BLaER1 treated with 17β-estradiol and CSF1 and Interleukin-3, amounts not matched to agents 10 nM and 100 nM (cell line): ENCODE measurements around the gene ARID1B.
"Not testable (repeated sequence)": the region's sequence is repeated elsewhere in the genome, so short reads cannot be mapped to it uniquely, and the experiment has no call there.

ENCODE experiments used
- H3K27ac ChIP-seq, 11 experiments: shearing (Covaris generic); formaldehyde crosslinking; 2 replicates each; pipeline ENCODE4 v1.8.1; 2022
- H3K27me3 ChIP-seq, 11 experiments: shearing (Covaris generic); formaldehyde crosslinking; 2 replicates each; pipeline ENCODE4 v1.8.1; 2022
- H3K36me3 ChIP-seq, 11 experiments: shearing (Covaris generic); formaldehyde crosslinking; 2 replicates each; pipeline ENCODE4 v1.8.1; 2022
- H3K4me1 ChIP-seq, 10 experiments: shearing (Covaris generic); formaldehyde crosslinking; 2 replicates each; pipeline ENCODE4 v1.8.1; 2022
- H3K4me2 ChIP-seq, 11 experiments: shearing (Covaris generic); formaldehyde crosslinking; 2 replicates each; pipeline ENCODE4 v1.8.1; 2022
- H3K4me3 ChIP-seq, 10 experiments: shearing (Covaris generic); formaldehyde crosslinking; 2 replicates each; pipeline ENCODE4 v1.8.1; 2022
- H3K9ac ChIP-seq, 11 experiments: shearing (Covaris generic); formaldehyde crosslinking; 2 replicates each; pipeline ENCODE4 v1.8.1; 2022
- H3K9me3 ChIP-seq, 11 experiments: shearing (Covaris generic); formaldehyde crosslinking; replicated peaks in 1 of 11; 2 replicates each; pipeline ENCODE4 v1.8.1; 2022
- H4K20me1 ChIP-seq, 11 experiments: shearing (Covaris generic); formaldehyde crosslinking; 2 replicates each; pipeline ENCODE4 v1.8.1; 2022
- Cebpa-rat ChIP-seq, 11 experiments: shearing (Covaris generic); IDR thresholded peaks; 2 replicates each; pipeline ENCODE4 v1.8.1; 2022

Gene ARID1B

GRCh38 chr6:156943816-156944215, 166.6 kb downstream of the ARID1B start:
- H3K4me3 ChIP-seq = no peak overlapping the region
- no peak for TF ChIP-seq Cebpa-rat (IDR thresholded peaks at IDR 0.05)
- no peak overlapping the region for H3K9ac ChIP-seq
- no peak overlapping the region for H3K4me2 ChIP-seq
- H3K27me3 ChIP-seq = no peaks in the 10 kb centered on the region
- no peak overlapping the region for H3K27ac ChIP-seq
- H3K9me3 ChIP-seq = no peaks in the 10 kb centered on the region
- peaks cover 50 to 99% (median 97%) of the 10 kb centered on the region in 11 experiments for H4K20me1 ChIP-seq
- H3K4me1 ChIP-seq = peaks cover 0 to 13% (median 0%) of the 10 kb centered on the region in 10 experiments; a peak in 2 of 20 replicates
- peaks cover 0 to 8% (median 0%) of the 10 kb centered on the region in 11 experiments; a peak in 2 of 22 replicates for H3K36me3 ChIP-seq

- H3K4me3 ChIP-seq = no peak overlapping the region
- H3K27ac ChIP-seq = no peak overlapping the region
- H3K27me3 ChIP-seq = no peaks in the 10 kb centered on the region
- no peak overlapping the region for H3K4me2 ChIP-seq
- H3K36me3 ChIP-seq = peaks cover 0 to 8% (median 2%) of the 10 kb centered on the region in 11 experiments; a peak in 7 of 22 replicates
- TF ChIP-seq Cebpa-rat (IDR thresholded peaks at IDR 0.05) = no peak
- H3K9ac ChIP-seq = no peak overlapping the region
- H4K20me1 ChIP-seq = peaks cover 53 to 99% (median 97%) of the 10 kb centered on the region in 11 experiments
- H3K9me3 ChIP-seq = no peaks in the 10 kb centered on the region
- peaks cover 0 to 16% (median 0%) of the 10 kb centered on the region in 10 experiments; a peak in 2 of 20 replicates for H3K4me1 ChIP-seq
These were observed 167.2 kb downstream of the ARID1B start for GRCh38 chr6:156944412-156944811.

DNA sequence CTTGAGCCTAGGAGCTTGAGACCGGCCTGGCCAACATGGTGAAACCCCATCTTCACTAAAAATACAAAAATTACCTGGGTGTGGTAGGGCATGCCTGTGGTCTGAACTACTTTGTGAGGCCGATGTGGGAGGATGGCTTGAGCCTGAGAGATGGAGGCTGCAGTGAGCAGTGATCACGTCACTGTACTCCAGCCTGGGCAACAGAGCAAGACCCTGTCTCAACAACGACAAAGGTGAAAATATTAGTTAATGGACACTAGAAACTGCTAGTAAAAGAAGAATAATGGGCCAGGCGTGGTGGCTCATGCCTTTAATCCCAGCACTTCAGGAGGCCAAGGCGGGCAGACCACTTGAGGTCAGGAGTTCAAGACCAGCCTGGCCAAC, 168.6 kb downstream of the ARID1B start:
- Histone ChIP-seq H3K36me3 (peaks cover 0 to 14% (median 4%) of the 10 kb centered on the region in 11 experiments; a peak in 8 of 22 replicates), H4K20me1 (peaks cover 50 to 99% (median 95%) of the 10 kb centered on the region in 11 experiments; a peak in 21 of 22 replicates), H3K4me1 (peaks cover 0 to 16% (median 0%) of the 10 kb centered on the region in 10 experiments; a peak in 2 of 20 replicates)
- not testable (repeated sequence) for H3K9me3 ChIP-seq, H3K9ac ChIP-seq, H3K27me3 ChIP-seq, H3K4me3 ChIP-seq, H3K4me2 ChIP-seq, H3K27ac ChIP-seq

DNA sequence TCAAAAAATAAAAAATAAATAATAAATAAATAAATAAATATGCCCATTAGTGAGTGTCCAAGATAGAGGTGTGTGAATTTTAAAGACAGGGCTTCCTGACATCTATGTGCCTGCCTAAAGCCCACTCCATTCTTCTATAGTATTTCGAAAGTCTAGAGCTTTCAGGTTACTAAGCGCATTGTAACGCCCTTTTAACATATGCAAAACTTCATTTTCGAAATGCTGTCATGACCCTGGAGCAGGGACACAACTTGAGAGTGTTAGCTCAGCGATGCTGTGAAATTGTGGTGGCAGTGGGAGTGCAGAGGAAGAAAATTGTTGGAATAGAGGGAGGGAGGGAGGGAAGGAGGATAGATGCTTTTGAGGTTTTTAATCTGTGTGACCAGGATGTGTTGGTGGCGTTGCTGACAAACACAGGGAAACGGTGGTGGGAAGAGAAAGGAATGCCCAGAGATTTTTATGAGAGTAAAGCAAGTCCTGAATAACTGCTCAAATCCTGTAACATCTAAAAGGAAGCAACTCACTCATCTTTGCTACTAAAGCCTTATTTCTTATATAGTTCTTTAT, 169.3 kb downstream of the ARID1B start:
- H3K4me3 ChIP-seq = no peak overlapping the region
- peaks cover 49 to 96% (median 90%) of the 10 kb centered on the region in 11 experiments; a peak in 20 of 22 replicates for H4K20me1 ChIP-seq
- H3K9ac ChIP-seq = no peak overlapping the region
- no peaks in the 10 kb centered on the region for H3K27me3 ChIP-seq
- peaks cover 0 to 14% (median 4%) of the 10 kb centered on the region in 11 experiments; a peak in 8 of 22 replicates for H3K36me3 ChIP-seq
- 0 out of 22 replicates have a peak, but pooled peaks cover 0 to 3% (median 0%) of the 10 kb centered on the region in 11 experiments for H3K9me3 ChIP-seq
- TF ChIP-seq Cebpa-rat (IDR thresholded peaks at IDR 0.05) = no peak
- no peak overlapping the region for H3K27ac ChIP-seq
- H3K4me2 ChIP-seq = no peak overlapping the region
- H3K4me1 ChIP-seq = peaks cover 0 to 16% (median 2%) of the 10 kb centered on the region in 10 experiments; a peak in 4 of 20 replicates

DNA sequence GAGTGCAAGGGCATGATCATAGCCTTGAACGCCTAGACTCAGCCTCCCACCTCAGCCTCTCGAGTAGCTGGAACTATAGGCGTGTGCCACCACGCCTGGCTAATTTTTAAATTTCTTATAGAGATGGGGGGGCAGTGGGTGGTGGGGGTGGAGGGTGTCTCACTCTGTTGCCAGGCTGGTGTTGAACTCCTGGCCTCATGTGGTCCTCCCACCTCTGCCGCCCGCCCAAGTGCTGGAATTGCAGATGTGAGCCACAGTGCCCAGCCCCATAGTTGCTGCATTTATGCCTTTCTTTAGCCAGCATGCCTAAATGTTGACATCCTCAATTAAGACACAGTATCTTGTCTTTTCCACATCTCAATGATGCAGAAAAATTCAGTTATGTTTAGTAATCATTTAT, 171.1 kb downstream of the ARID1B start:
- H3K9ac ChIP-seq = no peak overlapping the region
- 0 out of 22 replicates have a peak, but pooled peaks cover 0 to 3% (median 0%) of the 10 kb centered on the region in 11 experiments for H3K9me3 ChIP-seq
- no peak overlapping the region for H3K4me3 ChIP-seq
- no peak overlapping the region for H3K4me2 ChIP-seq
- no peak for TF ChIP-seq Cebpa-rat (IDR thresholded peaks at IDR 0.05)
- H4K20me1 ChIP-seq = peaks cover 52 to 96% (median 90%) of the 10 kb centered on the region in 11 experiments
- no peaks in the 10 kb centered on the region for H3K27me3 ChIP-seq
- H3K36me3 ChIP-seq = peaks cover 0 to 14% (median 4%) of the 10 kb centered on the region in 11 experiments; a peak in 8 of 22 replicates
- no peak overlapping the region for H3K27ac ChIP-seq
- peaks cover 13 to 30% (median 19%) of the 10 kb centered on the region in 10 experiments for H3K4me1 ChIP-seq

DNA sequence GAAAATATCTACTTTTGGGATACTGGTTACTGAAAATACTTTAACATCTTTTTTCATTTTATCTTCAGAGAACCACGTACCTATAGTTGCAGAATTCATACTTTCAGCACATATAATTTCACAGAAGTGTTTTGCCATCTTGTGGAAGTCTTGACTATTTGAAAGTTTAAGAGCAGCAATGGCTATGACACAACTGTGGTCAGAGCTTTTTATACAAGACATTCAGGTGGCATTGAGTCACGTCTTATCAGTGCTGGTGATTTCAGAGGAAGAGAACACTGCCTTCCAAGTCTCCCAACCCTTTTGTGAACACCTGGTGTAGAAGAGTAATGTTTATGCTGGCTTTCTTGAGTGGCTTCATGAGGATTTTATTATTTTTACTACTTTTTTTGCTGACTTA, 171.6 kb downstream of the ARID1B start:
- no peaks in the 10 kb centered on the region for H3K27me3 ChIP-seq
- no peak for TF ChIP-seq Cebpa-rat (IDR thresholded peaks at IDR 0.05)
- no peak overlapping the region for H3K27ac ChIP-seq
- peaks cover 0 to 14% (median 4%) of the 10 kb centered on the region in 11 experiments; a peak in 8 of 22 replicates for H3K36me3 ChIP-seq
- H4K20me1 ChIP-seq = peaks cover 52 to 96% (median 92%) of the 10 kb centered on the region in 11 experiments
- H3K9ac ChIP-seq = no peak overlapping the region
- 0 out of 22 replicates have a peak, but pooled peaks cover 0 to 3% (median 0%) of the 10 kb centered on the region in 11 experiments for H3K9me3 ChIP-seq
- H3K4me3 ChIP-seq = no peak overlapping the region
- H3K4me1 ChIP-seq = peaks cover 18 to 35% (median 24%) of the 10 kb centered on the region in 10 experiments
- H3K4me2 ChIP-seq = no peak overlapping the region

GRCh38 chr6:156949376-156949775, 172.2 kb downstream of the ARID1B start:
- H3K9me3 ChIP-seq = 0 out of 22 replicates have a peak, but pooled peaks cover 0 to 3% (median 0%) of the 10 kb centered on the region in 11 experiments
- H3K4me2 ChIP-seq = no peak overlapping the region
- H3K4me3 ChIP-seq = no peak overlapping the region
- H3K36me3 ChIP-seq = peaks cover 0 to 14% (median 4%) of the 10 kb centered on the region in 11 experiments; a peak in 8 of 22 replicates
- no peak overlapping the region for H3K27ac ChIP-seq
- no peaks in the 10 kb centered on the region for H3K27me3 ChIP-seq
- H3K9ac ChIP-seq = no peak overlapping the region
- peaks cover 46 to 96% (median 92%) of the 10 kb centered on the region in 11 experiments for H4K20me1 ChIP-seq
- peaks cover 22 to 37% (median 29%) of the 10 kb centered on the region in 10 experiments for H3K4me1 ChIP-seq
- TF ChIP-seq Cebpa-rat (IDR thresholded peaks at IDR 0.05) = no peak

- Histone ChIP-seq H3K4me3 (no peak overlapping the region), H3K27ac (no peak overlapping the region), H3K27me3 (no peaks in the 10 kb centered on the region), H3K4me1 (peaks cover 28 to 41% (median 34%) of the 10 kb centered on the region in 10 experiments), H3K36me3 (peaks cover 0 to 14% (median 4%) of the 10 kb centered on the region in 11 experiments; a peak in 8 of 22 replicates), H3K4me2 (no peak overlapping the region), H4K20me1 (peaks cover 47 to 96% (median 92%) of the 10 kb centered on the region in 11 experiments; a peak in 21 of 22 replicates), H3K9me3 (0 out of 22 replicates have a peak, but pooled peaks cover 0 to 3% (median 0%) of the 10 kb centered on the region in 11 experiments), H3K9ac (no peak overlapping the region)
- no peak for TF ChIP-seq Cebpa-rat (IDR thresholded peaks at IDR 0.05)
These were observed 172.9 kb downstream of the ARID1B start for GRCh38 chr6:156950084-156950483.

- Histone ChIP-seq H3K36me3 (peaks cover 0 to 14% (median 5%) of the 10 kb centered on the region in 11 experiments; a peak in 10 of 22 replicates), H3K9ac (no peak overlapping the region), H3K27me3 (no peaks in the 10 kb centered on the region), H3K4me3 (no peak overlapping the region), H3K4me2 (no peak overlapping the region), H4K20me1 (peaks cover 47 to 96% (median 92%) of the 10 kb centered on the region in 11 experiments; a peak in 21 of 22 replicates), H3K9me3 (0 out of 22 replicates have a peak, but pooled peaks cover 0 to 3% (median 0%) of the 10 kb centered on the region in 11 experiments), H3K27ac (no peak overlapping the region), H3K4me1 (peaks cover 33 to 45% (median 38%) of the 10 kb centered on the region in 10 experiments)
- TF ChIP-seq Cebpa-rat (IDR thresholded peaks at IDR 0.05) = no peak
These were observed 173.4 kb downstream of the ARID1B start for GRCh38 chr6:156950531-156950930.
